KG1 (cell line): Measurements from ENCODE around the gene CASP8AP2.
"Not testable (repeated sequence)": the region's sequence is repeated elsewhere in the genome, so short reads cannot be mapped to it uniquely, and the experiment has no call there.

ENCODE experiments used
- DNase-seq: peaks from one replicate; lab custom pipeline; 2025; lab: John Stamatoyannopoulos, UW

Gene CASP8AP2

GRCh38 chr6:89829472-89830169 is at the start of gene CASP8AP2:
CASP8AP2 (plus strand) TSS chr6:89829880.
- DNase-seq, result peak; percentile 96

- DNase-seq, result no peak
Observed at GRCh38 chr6:89781070-89782034, 48.3 kb upstream of the CASP8AP2 start.

- DNase-seq, result no peak
Observed at GRCh38 chr6:89782222-89782621, 47.5 kb upstream of the CASP8AP2 start.

GRCh38 chr6:89783293-89783692 is 46.4 kb upstream of the CASP8AP2 start:
- DNase-seq, result not testable (repeated sequence)

GRCh38 chr6:89784838-89785237 is 44.8 kb upstream of the CASP8AP2 start:
- no peak for DNase-seq

- no peak for DNase-seq
Observed at GRCh38 chr6:89786970-89787369, 42.7 kb upstream of the CASP8AP2 start.

GRCh38 chr6:89787660-89788328 is 41.9 kb upstream of the CASP8AP2 start:
- no peak for DNase-seq

- DNase-seq, result no peak
Observed at GRCh38 chr6:89789980-89790379, 39.7 kb upstream of the CASP8AP2 start.

GRCh38 chr6:89790403-89790802 is 39.3 kb upstream of the CASP8AP2 start:
- DNase-seq, result no peak

- DNase-seq, result no peak
Observed at GRCh38 chr6:89792881-89793280, 36.8 kb upstream of the CASP8AP2 start.

GRCh38 chr6:89793586-89793985 is 36.1 kb upstream of the CASP8AP2 start:
- DNase-seq, result no peak

- no peak for DNase-seq
Observed at GRCh38 chr6:89794324-89794723, 35.4 kb upstream of the CASP8AP2 start.

- no peak for DNase-seq
Observed at GRCh38 chr6:89797317-89797716, 32.4 kb upstream of the CASP8AP2 start.

- DNase-seq, result no peak
Observed at GRCh38 chr6:89799096-89799495, 30.6 kb upstream of the CASP8AP2 start.

- no peak for DNase-seq
Observed at GRCh38 chr6:89799756-89800155, 29.9 kb upstream of the CASP8AP2 start.

GRCh38 chr6:89803271-89803670 is 26.4 kb upstream of the CASP8AP2 start:
- DNase-seq, result no peak

- DNase-seq, result no peak
Observed at GRCh38 chr6:89805814-89806371, 23.8 kb upstream of the CASP8AP2 start.

- DNase-seq, result no peak
Observed at GRCh38 chr6:89807581-89807980, 22.1 kb upstream of the CASP8AP2 start.

- not testable (repeated sequence) for DNase-seq
Observed at GRCh38 chr6:89813422-89813821, 16.3 kb upstream of the CASP8AP2 start.

GRCh38 chr6:89817481-89817880 is 12.2 kb upstream of the CASP8AP2 start:
- DNase-seq, result no peak

GRCh38 chr6:89818977-89819335 is 10.7 kb upstream of the CASP8AP2 start:
- DNase-seq, result peak; percentile 33
